HepG2 (cell line): ENCODE results near the gene SFT2D2. TPM values are rescaled to one million over a fixed set of nuclear protein-coding genes. Genes with fewer than 3 reads are reported as not detected.

ENCODE experiments used
- ATAC-seq: fragments of 200-7000 bp; cut with Tn5 transposase; 3 replicates; pipeline ENCODE4 v1.9.1; 2020; ENCODE audit warnings: mild to moderate bottlenecking, moderate library complexity
- BruUV-seq: library from RNA; stranded (reverse); fragments of 400-500 nt; replicated peaks from 2 replicates; lab custom pipeline; 2021; lab: Mats Ljungman, UMichigan
- CTCF ChIA-PET: fragments of 300-600 bp; formaldehyde crosslinking; extraction: SDS; loops from one replicate; lab custom pipeline; 2021; ENCODE audit warnings: low total read pairs, inconsistent platforms, low intra/inter-chr PET ratio; lab: Yijun Ruan, JAX
- POLR2A ChIA-PET: fragments of 350-600 bp; sonication (Branson Sonifier 250); formaldehyde crosslinking; loops from one replicate; lab custom pipeline; 2020; ENCODE audit warnings: antibody characterized with exemption, inconsistent platforms; lab: Yijun Ruan, JAX
- DNase-seq: peaks from one replicate; pipeline ENCODE4 v3.0.0-alpha.2; 2015; ENCODE audit warnings: low spot score
- FAIRE-seq: peaks from 3 replicates; lab custom pipeline; 2011; peaks lifted over from hg19 to GRCh38; lab: Jason Lieb, UNC
- H2AFZ ChIP-seq: one replicate; pipeline ENCODE4 v1.6.1; 2011; ENCODE audit warnings: low read length, inconsistent platforms
- H3K27ac ChIP-seq: fragments of 300-600 bp; 3 replicates; pipeline ENCODE4 v1.8.0; 2011; ENCODE audit warnings: mixed run types, mild to moderate bottlenecking, mixed read lengths, low read length, inconsistent platforms; ENCODE audit not compliant: insufficient read depth; ENCODE audit errors: extremely low read length
- H3K27me3 ChIP-seq, 2 experiments: fragments of 200-600 bp in 1 of 2; 2 replicates in 1 of 2; 3 replicates in 1 of 2; pipeline versions ENCODE4 v1.6.0 to v1.8.0; 2011; ENCODE audit warnings: low read length in 2 of 2, mild to moderate bottlenecking in 2 of 2, moderate library complexity in 2 of 2, inconsistent platforms in 1 of 2; ENCODE audit not compliant: insufficient read depth in 2 of 2, control insufficient read depth in 1 of 2
- H3K36me3 ChIP-seq, 2 experiments: fragments of 200-600 bp in 1 of 2; replicated peaks in 1 of 2; 2 replicates in 1 of 2; 3 replicates in 1 of 2; pipeline versions ENCODE4 v1.5.1 to v1.8.0; 2011; ENCODE audit warnings: low read length in 2 of 2, inconsistent platforms in 1 of 2; ENCODE audit not compliant: insufficient read depth in 2 of 2, control insufficient read depth in 1 of 2
- H3K4me1 ChIP-seq: 2 replicates; pipeline ENCODE4 v1.5.1; 2012; ENCODE audit warnings: low read length, inconsistent platforms; ENCODE audit not compliant: insufficient read depth
- H3K4me2 ChIP-seq: 2 replicates; pipeline ENCODE4 v1.6.0; 2011; ENCODE audit warnings: low read depth, low read length, inconsistent platforms
- H3K4me3 ChIP-seq, 3 experiments: fragments of 200-600 bp in 1 of 3; sonication (generic), shearing (Covaris generic) in 1 of 3; replicated peaks in 1 of 3; 2 replicates each; pipeline ENCODE4 v1.5.1; 2011 to 2016; ENCODE audit warnings: low read length in 3 of 3, inconsistent platforms in 2 of 3, low read depth in 2 of 3, mild to moderate bottlenecking in 2 of 3, control low read depth in 1 of 3, mixed read lengths in 1 of 3; ENCODE audit not compliant: insufficient read depth in 1 of 3
- H3K79me2 ChIP-seq: one replicate; pipeline ENCODE4 v1.6.1; 2011; ENCODE audit warnings: low read length, inconsistent platforms; ENCODE audit not compliant: insufficient read depth
- H3K9ac ChIP-seq: 2 replicates; pipeline ENCODE4 v1.6.0; 2011; ENCODE audit warnings: mild to moderate bottlenecking, low read depth, low read length, inconsistent platforms; ENCODE audit not compliant: insufficient read depth
- H3K9me3 ChIP-seq: 2 replicates; pipeline ENCODE4 v1.5.1; 2012; ENCODE audit warnings: mild to moderate bottlenecking, low read length
- H4K20me1 ChIP-seq: 2 replicates; pipeline ENCODE4 v1.6.0; 2011; ENCODE audit warnings: inconsistent platforms, mild to moderate bottlenecking, low read length, moderate library complexity; ENCODE audit not compliant: insufficient read depth
- AGO1 ChIP-seq: fragments of 200-400 bp; formaldehyde crosslinking; IDR thresholded peaks from 2 replicates; pipeline ENCODE4 v1.6.1; 2017; ENCODE audit warnings: mild to moderate bottlenecking, low read depth, low read length, moderate library complexity; ENCODE audit not compliant: poor library complexity, severe bottlenecking
- HNF4A ChIP-seq: sonication (generic); formaldehyde crosslinking; IDR thresholded peaks from 2 replicates; pipeline ENCODE4 v1.4.0; 2020; ENCODE audit warnings: missing genetic modification reagents
- HNF4G ChIP-seq, 2 experiments: sonication (generic) in 1 of 2; formaldehyde crosslinking in 1 of 2; IDR thresholded peaks; 2 replicates each; pipeline versions ENCODE4 v1.4.0 to v1.6.1; 2011 to 2020; ENCODE audit warnings: borderline replicate concordance in 2 of 2, low read depth in 2 of 2, mild to moderate bottlenecking in 2 of 2, low read length in 1 of 2, missing genetic modification reagents in 1 of 2, moderate library complexity in 1 of 2
- MTF2 ChIP-seq: sonication (generic); formaldehyde crosslinking; IDR thresholded peaks from 2 replicates; pipeline ENCODE4 v1.5.0; 2020; ENCODE audit warnings: missing genetic modification reagents, borderline replicate concordance
- RFX3 ChIP-seq: IDR thresholded peaks from 2 replicates; pipeline ENCODE4 v1.6.1; 2016; ENCODE audit warnings: missing biosample characterization, missing genetic modification reagents
- SRF ChIP-seq: IDR thresholded peaks from 2 replicates; pipeline ENCODE4 v1.6.1; 2011; ENCODE audit warnings: mild to moderate bottlenecking, low read depth, low read length, moderate library complexity
- WIZ ChIP-seq: sonication (generic); formaldehyde crosslinking; IDR thresholded peaks from 2 replicates; pipeline ENCODE4 v1.5.1; 2020; ENCODE audit warnings: mild to moderate bottlenecking, missing genetic modification reagents
- ZFP62 ChIP-seq: sonication (generic); formaldehyde crosslinking; IDR thresholded peaks from 2 replicates; pipeline ENCODE4 v1.4.0; 2020; ENCODE audit warnings: missing genetic modification reagents
- ZNF616 ChIP-seq: sonication (generic); formaldehyde crosslinking; IDR thresholded peaks from 2 replicates; pipeline ENCODE4 v1.5.0; 2020; ENCODE audit warnings: low read depth, mild to moderate bottlenecking, missing genetic modification reagents
- WGBS: methylation state at CpG from one replicate; pipeline ENCODE4 v1.1.6; 2017; ENCODE audit warnings: low lambda C conversion rate; 5-methylcytosine and 5-hydroxymethylcytosine counted together
- in situ Hi-C: cut with HindIII; loops from 2 replicates; pipeline ENCODE4 v1.10.0; 2017; ENCODE audit warnings: low pct_unique_long_range_greater_than_20kb; ENCODE audit not compliant: extremely low pct_ligation_motif_present
- intact Hi-C: fragments of 100-400 bp; cut with micrococcal nuclease; formaldehyde crosslinking; loops from one replicate; pipeline ENCODE4 v1.10.0; 2022; ENCODE audit not compliant: unreplicated experiment
- polyA plus RNA-seq, 8 experiments: library from polyadenylated mRNA; depleted of rRNA in 3 of 8; stranded (reverse) in 7 of 8; unstranded in 1 of 8; fragments of >200 nt; fragmentation: Illumina TruSeq in 4 of 8; extraction: Trizol in 4 of 8; gene quantifications; 2 replicates each; pipeline versions ENCODE4 v1.2.1 to v1.2.3, GENCODE V29; 2011 to 2016; ENCODE audit warnings: low read depth in 4 of 8, missing spikeins in 1 of 8, mixed read lengths in 1 of 8; ENCODE audit not compliant: insufficient read depth in 1 of 8
- total RNA-seq, 5 experiments: library from RNA; depleted of rRNA; stranded (reverse); fragments of >200 nt; fragmentation: Illumina TruSeq; extraction: Trizol; gene quantifications; 2 replicates each; pipeline ENCODE4 v1.2.3, GENCODE V29; 2016; ENCODE audit warnings: low read depth in 1 of 5
- TF ChIP-seq, protein P1 (sequence below): sonication (generic); formaldehyde crosslinking; IDR thresholded peaks from 2 replicates; pipeline ENCODE4 v1.4.0; 2020; ENCODE audit warnings: missing genetic modification reagents
- TF ChIP-seq, protein P2 (sequence below): sonication (generic); formaldehyde crosslinking; IDR thresholded peaks from 2 replicates; pipeline ENCODE4 v1.4.0; 2020; ENCODE audit warnings: missing genetic modification reagents
- TF ChIP-seq, protein P3 (sequence below): IDR thresholded peaks from 2 replicates; pipeline ENCODE4 v1.4.0; 2020; ENCODE audit warnings: mild to moderate bottlenecking, missing genetic modification reagents

The SFT2D2 gene
- total and polyA plus RNA-seq, 2 of the 13 experiments (the other 11 are each of a cell fraction or from before 2014, with no cell fraction given) = 10.0 to 28.8 TPM

DNA sequence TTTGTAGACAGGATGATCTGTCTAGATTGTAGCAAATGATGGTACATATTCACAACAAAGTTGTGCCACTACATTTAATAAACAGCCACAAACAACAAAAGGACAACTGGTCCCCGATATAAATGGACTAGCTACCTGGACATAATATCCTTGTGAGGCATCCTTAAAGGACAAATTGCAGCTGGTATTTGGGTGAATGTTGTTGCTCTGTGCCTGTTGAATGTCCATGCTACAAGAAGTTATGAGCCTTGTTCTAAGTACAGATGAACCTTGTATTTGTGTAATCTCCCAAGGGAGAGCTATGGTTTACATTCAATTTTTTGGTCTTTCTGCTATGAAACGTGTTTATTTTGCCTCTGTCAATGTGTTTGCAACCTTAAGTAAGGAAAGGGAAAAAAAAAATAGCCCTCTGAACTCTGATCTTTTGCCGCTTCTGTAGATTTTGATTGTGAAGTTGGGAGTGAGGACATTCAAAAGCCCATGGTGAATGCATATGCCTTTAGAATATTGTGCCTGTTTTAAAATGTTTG lies 26.5 kb downstream of the SFT2D2 start:
- peak overlapping the region; percentile 38 for H3K27ac ChIP-seq
- no peaks in the 10 kb centered on the region for H4K20me1 ChIP-seq
- peak; percentile 33; the same call in 2 of the 3 replicates for ATAC-seq
- no peak overlapping the region for H3K4me3 ChIP-seq
- H3K9me3 ChIP-seq = peaks cover 22% of the 10 kb centered on the region
- no peak for FAIRE-seq
- DNase-seq = no peak
- H3K79me2 ChIP-seq = no peaks in the 10 kb centered on the region
- peaks cover 14% of the 10 kb centered on the region for H3K4me1 ChIP-seq
- in situ Hi-C loops (no loop called here), intact Hi-C loops (no loop called here)
- H3K27me3 ChIP-seq = no peaks in the 10 kb centered on the region
- ChIA-PET POLR2A (no interaction called here), CTCF (no interaction called here)
- 43% methylated on average over 3 of the region's 3 CpGs for WGBS
- no peak overlapping the region for H3K9ac ChIP-seq
- TSS peak; percentile 24 for BruUV-seq
- peaks cover 3 to 4% of the 10 kb centered on the region in 2 experiments; a peak in 3 of 5 replicates for H3K36me3 ChIP-seq
- H3K4me2 ChIP-seq = peak overlapping the region; percentile 6; the same call in 1 of the 2 replicates
- H2AFZ ChIP-seq = no peak overlapping the region
- TF ChIP-seq HNF4A (CRISPR knock-in tag) (peak; percentile 63; the same call in 1 of the 2 replicates), MTF2 (CRISPR knock-in tag) (no peak), WIZ (CRISPR knock-in tag) (no peak), ZFP62 (CRISPR knock-in tag) (no peak), AGO1 (no peak), ZNF616 (CRISPR knock-in tag) (no peak), SRF (no peak), RFX3 (CRISPR knock-in tag) (no peak), HNF4G (IDR thresholded peaks at IDR 0.05; ENCODE audit: borderline replicate concordance, low read depth, low read length) (peak; percentile 31; the same call in 1 of the 2 replicates), HNF4G (CRISPR knock-in tag; IDR thresholded peaks at IDR 0.05; ENCODE audit: borderline replicate concordance, low read depth) (no peak)
- TF ChIP-seq, protein P1, sequence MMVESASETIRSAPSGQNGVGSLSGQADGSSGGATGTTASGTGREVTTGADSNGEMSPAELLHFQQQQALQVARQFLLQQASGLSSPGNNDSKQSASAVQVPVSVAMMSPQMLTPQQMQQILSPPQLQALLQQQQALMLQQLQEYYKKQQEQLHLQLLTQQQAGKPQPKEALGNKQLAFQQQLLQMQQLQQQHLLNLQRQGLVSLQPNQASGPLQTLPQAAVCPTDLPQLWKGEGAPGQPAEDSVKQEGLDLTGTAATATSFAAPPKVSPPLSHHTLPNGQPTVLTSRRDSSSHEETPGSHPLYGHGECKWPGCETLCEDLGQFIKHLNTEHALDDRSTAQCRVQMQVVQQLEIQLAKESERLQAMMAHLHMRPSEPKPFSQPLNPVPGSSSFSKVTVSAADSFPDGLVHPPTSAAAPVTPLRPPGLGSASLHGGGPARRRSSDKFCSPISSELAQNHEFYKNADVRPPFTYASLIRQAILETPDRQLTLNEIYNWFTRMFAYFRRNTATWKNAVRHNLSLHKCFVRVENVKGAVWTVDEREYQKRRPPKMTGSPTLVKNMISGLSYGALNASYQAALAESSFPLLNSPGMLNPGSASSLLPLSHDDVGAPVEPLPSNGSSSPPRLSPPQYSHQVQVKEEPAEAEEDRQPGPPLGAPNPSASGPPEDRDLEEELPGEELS (CRISPR knock-in tag) = peak; percentile 16; the same call in 1 of the 2 replicates
- TF ChIP-seq, protein P2, sequence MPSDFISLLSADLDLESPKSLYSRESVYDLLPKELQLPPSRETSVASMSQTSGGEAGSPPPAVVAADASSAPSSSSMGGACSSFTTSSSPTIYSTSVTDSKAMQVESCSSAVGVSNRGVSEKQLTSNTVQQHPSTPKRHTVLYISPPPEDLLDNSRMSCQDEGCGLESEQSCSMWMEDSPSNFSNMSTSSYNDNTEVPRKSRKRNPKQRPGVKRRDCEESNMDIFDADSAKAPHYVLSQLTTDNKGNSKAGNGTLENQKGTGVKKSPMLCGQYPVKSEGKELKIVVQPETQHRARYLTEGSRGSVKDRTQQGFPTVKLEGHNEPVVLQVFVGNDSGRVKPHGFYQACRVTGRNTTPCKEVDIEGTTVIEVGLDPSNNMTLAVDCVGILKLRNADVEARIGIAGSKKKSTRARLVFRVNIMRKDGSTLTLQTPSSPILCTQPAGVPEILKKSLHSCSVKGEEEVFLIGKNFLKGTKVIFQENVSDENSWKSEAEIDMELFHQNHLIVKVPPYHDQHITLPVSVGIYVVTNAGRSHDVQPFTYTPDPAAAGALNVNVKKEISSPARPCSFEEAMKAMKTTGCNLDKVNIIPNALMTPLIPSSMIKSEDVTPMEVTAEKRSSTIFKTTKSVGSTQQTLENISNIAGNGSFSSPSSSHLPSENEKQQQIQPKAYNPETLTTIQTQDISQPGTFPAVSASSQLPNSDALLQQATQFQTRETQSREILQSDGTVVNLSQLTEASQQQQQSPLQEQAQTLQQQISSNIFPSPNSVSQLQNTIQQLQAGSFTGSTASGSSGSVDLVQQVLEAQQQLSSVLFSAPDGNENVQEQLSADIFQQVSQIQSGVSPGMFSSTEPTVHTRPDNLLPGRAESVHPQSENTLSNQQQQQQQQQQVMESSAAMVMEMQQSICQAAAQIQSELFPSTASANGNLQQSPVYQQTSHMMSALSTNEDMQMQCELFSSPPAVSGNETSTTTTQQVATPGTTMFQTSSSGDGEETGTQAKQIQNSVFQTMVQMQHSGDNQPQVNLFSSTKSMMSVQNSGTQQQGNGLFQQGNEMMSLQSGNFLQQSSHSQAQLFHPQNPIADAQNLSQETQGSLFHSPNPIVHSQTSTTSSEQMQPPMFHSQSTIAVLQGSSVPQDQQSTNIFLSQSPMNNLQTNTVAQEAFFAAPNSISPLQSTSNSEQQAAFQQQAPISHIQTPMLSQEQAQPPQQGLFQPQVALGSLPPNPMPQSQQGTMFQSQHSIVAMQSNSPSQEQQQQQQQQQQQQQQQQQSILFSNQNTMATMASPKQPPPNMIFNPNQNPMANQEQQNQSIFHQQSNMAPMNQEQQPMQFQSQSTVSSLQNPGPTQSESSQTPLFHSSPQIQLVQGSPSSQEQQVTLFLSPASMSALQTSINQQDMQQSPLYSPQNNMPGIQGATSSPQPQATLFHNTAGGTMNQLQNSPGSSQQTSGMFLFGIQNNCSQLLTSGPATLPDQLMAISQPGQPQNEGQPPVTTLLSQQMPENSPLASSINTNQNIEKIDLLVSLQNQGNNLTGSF (CRISPR knock-in tag) = no peak
- TF ChIP-seq, protein P3, sequence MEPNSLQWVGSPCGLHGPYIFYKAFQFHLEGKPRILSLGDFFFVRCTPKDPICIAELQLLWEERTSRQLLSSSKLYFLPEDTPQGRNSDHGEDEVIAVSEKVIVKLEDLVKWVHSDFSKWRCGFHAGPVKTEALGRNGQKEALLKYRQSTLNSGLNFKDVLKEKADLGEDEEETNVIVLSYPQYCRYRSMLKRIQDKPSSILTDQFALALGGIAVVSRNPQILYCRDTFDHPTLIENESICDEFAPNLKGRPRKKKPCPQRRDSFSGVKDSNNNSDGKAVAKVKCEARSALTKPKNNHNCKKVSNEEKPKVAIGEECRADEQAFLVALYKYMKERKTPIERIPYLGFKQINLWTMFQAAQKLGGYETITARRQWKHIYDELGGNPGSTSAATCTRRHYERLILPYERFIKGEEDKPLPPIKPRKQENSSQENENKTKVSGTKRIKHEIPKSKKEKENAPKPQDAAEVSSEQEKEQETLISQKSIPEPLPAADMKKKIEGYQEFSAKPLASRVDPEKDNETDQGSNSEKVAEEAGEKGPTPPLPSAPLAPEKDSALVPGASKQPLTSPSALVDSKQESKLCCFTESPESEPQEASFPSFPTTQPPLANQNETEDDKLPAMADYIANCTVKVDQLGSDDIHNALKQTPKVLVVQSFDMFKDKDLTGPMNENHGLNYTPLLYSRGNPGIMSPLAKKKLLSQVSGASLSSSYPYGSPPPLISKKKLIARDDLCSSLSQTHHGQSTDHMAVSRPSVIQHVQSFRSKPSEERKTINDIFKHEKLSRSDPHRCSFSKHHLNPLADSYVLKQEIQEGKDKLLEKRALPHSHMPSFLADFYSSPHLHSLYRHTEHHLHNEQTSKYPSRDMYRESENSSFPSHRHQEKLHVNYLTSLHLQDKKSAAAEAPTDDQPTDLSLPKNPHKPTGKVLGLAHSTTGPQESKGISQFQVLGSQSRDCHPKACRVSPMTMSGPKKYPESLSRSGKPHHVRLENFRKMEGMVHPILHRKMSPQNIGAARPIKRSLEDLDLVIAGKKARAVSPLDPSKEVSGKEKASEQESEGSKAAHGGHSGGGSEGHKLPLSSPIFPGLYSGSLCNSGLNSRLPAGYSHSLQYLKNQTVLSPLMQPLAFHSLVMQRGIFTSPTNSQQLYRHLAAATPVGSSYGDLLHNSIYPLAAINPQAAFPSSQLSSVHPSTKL (CRISPR knock-in tag) = peak; percentile 32; the same call in 1 of the 2 replicates
